Measurements from ENCODE around the gene DENND1A.

The DENND1A gene

DNA sequence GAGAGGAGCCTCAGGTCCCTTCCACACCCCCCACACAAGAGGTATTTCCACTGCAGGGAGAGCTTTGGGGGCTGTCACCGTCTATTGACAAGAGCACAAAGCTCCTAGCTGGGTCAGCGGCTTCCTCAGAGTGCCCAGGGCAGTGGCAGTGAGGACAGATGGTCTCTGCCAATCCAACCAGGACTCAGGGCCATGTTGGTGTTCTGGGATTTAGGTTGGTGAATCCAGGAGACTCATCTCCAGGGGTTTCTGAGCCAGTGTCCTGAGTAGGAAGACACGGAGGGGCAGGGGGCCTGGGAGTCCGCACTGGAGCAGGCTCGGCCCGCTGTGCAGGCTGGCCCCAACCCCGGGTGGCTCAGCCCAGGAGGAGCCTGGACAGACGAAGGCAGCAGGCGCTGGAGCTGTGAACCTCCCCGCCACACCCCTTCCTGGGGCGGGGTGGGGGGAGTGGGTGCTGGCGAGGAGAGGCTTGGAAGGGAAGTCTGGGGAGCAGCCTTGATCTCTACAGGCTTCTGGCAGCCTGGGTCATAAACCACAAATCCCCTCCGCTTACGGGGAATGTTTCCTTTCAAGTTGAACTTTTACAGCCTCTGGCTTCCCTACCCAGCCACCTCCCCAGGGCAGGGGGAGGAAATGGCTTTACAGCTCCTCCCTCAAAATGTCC, 554.3 kb downstream of the DENND1A start:
- no peak for DNase-seq

DNA sequence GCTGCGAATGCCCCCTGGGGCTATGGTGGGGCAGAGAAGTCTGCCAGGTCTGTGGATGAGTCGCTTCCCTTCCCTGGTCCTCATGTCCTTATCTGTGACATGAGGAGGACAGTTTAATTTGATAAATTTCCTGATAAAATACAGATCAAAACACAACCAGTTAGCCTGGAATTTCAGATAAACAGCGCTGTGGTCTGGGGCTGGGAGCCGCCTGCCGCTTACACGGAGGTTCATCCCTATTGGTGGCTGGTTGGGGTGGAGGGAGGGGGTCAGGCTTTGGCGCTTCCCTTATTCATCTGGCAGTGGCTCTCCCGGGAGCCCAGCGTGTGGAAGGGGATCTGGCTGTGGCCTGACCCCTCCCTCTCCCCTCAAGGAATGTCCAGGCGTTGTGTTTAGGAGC, 556.0 kb downstream of the DENND1A start:
- no peak for DNase-seq

DNA sequence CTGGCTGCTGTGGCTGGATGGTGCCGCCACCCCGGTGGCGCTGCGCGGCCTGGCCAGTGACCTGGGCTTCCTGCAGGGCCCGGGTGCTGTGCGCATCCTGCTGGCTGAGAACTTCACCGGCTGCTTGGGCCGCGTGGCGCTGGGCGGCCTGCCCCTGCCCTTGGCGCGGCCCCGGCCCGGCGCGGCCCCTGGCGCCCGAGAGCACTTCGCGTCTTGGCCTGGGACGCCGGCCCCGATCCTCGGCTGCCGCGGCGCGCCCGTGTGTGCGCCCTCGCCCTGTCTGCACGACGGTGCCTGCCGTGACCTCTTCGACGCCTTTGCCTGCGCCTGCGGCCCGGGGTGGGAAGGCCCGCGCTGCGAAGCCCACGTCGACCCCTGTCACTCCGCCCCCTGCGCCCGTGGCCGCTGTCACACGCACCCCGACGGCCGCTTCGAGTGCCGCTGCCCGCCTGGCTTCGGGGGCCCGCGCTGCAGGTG, 556.4 kb downstream of the DENND1A start:
- DNase-seq: no peak

DNA sequence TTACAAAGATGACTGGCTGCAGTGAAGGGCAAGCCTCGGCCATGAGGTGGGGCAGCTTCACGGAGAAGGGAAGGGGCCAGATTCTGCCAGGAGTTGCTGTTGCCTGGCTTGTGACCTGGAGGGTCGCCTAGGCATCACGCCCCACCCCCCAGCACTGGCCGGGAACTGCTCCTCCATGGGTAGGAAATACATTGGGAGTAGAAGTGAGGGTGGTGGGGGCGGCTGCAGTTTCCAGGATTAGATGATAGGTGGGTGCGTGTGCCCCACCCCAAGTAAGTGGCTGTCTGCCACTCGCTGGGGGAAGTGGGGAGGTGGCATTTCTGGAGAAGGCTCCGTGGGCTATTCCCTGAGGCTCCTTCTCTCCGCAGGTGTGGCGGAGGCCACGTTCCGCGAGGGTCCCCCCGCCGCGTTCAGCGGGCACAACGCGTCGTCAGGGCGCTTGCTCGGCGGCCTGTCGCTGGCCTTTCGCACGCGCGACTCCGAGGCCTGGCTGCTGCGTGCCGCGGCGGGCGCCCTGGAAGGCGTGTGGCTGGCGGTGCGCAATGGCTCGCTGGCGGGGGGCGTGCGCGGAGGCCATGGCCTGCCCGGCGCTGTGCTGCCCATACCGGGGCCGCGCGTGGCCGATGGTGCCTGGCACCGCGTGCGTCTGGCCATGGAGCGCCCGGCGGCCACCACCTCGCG, 557.0 kb downstream of the DENND1A start:
- no peak for DNase-seq

DNA sequence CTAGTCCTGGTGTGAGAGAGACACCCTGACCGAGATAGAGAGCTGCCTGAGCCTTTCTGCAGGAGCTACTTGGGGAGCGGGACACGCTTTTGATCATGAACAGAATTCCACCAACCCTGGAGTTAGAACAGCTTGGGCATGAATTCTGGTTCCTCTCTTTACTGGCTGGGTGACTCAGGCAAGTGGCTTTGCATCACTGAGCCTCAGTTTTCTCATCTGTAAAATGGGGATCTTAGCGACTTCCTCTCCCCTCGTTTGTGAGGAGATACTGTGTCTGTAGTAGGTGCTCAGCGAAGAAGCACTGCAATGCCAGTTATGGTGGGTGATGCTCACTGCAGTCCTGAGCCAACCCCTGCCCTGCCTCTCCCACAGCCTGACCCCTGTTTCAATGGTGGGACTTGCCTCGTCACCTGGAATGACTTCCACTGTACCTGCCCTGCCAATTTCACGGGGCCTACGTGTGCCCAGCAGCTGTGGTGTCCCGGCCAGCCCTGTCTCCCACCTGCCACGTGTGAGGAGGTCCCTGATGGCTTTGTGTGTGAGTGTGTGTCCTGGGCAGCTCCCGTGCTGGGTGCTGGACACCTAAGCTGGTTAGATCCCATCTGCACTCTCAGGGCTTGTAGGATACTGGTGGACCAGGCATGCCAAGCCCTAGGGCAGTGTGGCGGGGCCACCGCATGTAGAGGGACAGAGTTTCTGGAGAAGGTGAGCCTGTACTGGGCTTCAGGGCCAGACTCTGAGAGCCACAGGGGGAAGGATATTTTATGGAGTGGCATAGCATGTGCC, 557.9 kb downstream of the DENND1A start:
- DNase-seq: no peak

DNA sequence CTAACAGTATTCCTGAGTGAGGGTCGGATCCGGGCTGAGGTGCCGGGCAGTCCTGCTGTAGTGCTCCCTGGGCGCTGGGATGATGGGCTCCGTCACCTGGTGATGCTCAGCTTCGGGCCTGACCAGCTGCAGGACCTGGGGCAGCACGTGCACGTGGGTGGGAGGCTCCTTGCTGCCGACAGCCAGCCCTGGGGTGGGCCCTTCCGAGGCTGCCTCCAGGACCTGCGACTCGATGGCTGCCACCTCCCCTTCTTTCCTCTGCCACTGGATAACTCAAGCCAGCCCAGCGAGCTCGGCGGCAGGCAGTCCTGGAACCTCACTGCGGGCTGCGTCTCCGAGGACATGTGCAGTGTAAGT, 558.7 kb downstream of the DENND1A start:
- no peak for DNase-seq

DNA sequence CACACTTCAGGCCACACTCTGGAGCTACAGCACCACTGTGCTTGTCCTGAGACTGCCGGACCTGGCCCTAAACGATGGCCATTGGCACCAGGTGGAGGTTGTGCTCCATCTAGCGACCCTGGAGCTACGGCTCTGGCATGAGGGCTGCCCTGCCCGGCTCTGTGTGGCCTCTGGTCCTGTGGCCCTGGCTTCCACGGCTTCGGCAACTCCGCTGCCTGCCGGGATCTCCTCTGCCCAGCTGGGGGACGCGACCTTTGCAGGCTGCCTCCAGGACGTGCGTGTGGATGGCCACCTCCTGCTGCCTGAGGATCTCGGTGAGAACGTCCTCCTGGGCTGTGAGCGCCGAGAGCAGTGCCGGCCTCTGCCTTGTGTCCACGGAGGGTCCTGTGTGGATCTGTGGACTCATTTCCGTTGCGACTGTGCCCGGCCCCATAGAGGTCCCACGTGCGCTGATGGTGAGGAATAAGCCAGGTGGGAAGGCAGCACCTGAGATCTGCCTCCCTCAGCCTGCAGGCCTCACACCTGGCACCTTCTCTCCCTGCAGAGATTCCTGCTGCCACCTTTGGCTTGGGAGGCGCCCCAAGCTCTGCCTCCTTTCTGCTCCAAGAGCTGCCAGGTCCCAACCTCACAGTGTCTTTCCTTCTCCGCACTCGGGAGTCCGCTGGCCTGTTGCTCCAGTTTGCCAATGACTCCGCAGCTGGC, 559.2 kb downstream of the DENND1A start:
- no peak for DNase-seq

DNA sequence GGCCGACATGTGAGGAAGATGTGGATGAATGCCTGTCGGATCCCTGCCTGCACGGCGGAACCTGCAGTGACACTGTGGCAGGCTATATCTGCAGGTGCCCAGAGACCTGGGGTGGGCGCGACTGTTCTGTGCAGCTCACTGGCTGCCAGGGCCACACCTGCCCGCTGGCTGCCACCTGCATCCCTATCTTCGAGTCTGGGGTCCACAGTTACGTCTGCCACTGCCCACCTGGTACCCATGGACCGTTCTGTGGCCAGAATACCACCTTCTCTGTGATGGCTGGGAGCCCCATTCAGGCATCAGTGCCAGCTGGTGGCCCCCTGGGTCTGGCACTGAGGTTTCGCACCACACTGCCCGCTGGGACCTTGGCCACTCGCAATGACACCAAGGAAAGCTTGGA, 559.8 kb downstream of the DENND1A start:
- no peak for DNase-seq

DNA sequence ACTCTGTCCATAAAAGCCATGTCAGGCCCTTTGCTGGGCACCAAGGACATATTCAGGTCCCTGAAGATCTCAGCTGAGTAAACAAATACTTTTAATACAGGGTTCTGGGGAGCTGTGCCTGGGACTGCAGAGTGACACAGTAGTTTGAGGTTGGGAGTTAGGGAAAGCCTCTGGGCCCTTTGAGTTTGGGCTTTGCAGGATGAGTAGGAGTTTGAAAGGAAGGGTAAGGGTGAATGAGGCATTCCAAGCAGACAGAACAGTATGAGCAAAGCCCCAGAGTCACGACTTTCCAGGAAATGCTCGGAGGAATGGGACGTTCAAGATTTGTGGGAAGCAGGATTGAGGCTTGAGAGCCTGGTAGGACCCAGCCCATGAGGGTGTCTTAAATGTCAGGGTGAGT, 560.6 kb downstream of the DENND1A start:
- DNase-seq: no peak

DNA sequence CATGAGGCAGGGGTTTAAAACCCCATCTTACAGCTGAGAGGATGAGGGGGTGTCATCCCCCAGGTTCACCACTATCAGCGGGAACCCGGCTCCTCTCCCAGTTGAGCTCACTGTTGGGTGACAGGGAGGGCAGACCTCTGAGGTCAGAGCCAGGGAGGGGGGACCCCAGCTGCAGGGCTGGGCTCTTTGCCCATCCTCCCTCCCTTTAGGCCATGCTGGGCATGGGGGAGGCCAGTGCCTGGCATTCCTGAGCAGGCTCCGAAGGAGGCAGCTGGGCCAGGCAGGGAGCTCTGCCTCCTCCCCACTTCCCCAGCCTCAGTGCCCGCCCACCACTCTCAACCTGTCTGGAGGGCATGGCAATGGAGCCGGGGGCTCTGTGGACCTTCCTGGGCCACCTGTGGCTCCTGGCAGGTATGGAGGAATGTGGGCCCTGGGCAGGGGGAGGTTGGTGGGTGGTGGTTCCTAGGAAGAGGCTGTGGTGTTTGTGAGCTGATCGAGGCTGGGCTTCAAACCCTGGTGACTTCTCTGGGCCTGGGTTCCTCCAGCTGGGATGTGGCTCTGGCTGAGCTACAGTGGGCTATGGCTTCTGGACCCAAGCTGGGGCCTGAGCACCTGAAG, 561.3 kb downstream of the DENND1A start:
- no peak for DNase-seq

DNA sequence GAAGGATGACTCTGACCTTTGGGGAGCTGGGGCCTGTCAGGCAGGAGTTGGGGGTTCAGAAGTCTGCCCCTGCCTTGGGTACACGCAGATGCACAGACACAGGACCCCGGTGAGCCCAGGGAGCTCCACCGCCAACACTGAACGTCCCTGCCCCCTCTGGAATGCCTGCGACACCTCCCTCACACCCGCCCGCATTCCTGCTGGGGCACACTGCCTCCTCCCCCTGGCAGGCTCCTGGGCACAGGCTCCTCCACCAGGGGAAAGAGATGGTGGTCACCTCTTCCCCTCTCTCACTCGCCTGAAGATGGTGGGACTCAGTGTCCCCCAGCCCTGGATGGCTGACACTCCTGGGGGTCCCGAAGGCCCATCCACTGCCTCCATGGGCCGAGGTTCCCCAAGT, 561.9 kb downstream of the DENND1A start:
- DNase-seq: no peak

DNA sequence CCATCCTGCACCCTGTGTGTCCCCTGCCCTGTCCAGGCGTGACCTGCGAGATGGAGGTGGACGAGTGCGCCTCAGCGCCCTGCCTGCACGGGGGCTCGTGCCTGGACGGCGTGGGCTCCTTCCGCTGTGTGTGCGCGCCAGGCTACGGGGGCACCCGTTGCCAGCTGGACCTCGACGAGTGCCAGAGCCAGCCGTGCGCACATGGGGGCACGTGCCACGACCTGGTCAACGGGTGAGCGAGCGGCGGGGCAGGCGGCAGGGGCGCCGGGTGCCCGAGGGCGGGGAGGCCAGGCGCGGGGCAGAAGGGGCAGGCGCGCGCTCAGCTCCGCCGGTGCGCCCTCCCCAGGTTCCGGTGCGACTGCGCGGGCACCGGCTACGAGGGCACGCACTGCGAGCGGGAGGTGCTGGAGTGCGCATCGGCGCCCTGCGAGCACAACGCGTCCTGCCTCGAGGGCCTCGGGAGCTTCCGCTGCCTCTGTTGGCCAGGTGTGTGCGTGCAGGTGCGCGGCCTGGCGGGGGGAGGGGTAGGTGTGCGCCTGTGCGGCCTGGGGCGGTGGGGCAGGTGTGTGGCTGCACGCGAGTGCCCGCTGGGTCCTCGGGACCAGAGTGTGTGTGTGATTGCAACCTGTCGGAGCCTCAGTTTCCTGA, 563.9 kb downstream of the DENND1A start:
- DNase-seq: no peak

DNA sequence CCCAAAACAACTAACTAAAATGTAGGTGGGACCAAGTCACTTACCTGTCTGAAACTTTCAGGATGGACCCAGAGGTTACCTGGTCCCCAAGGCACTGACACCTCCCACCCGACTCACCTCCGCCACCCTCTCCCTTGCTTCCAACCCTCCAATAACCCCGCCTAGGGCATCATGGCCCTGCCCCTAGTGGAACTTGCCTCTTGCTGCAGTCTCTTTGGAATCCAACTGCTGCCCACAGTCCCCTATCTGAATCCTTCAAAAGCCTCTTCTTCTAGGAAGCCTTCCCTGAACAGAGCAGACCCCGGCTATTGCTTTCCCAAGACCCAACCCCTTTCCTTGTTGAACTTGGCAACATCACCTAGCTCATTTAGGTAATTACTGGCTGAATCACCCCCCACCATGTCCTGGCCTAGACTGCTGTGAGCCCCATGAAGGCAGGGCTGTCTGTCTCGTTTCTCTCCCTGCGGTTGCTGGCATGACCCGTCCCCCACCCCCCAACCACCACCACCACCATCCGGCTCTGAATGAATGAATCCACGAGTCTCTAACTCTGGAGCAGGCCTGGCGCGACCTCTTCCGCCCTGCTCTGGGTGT, 564.5 kb downstream of the DENND1A start:
- DNase-seq: no peak

DNA sequence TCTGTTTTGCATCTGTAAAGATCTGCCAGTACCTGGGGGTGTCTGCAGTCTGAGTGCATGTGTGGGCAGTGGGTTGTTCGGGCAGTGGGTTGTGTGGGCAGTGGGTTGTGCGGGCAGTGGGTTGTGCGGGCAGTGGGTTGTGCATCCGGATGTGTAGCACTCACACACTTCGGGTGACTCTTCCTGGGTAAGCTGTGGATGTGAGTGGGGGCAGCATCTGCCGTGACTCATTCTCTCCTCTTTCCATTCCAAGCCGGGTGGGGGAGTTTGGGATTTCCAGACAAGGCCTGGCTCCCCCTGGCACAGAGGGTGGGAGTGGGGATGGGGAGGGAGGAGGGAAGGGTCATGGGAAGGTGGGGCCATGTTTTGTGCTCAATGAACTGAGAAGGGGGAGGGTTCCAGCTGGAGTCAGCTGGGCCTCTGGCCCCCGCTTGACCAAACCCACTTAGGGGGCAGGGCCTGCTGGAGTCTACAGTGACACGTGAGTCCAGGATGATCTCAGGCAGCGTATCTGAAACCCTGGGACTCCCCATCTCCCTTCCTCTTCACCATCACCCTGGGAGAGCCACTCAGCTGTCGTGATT, 565.6 kb downstream of the DENND1A start:
- no peak for DNase-seq

DNA sequence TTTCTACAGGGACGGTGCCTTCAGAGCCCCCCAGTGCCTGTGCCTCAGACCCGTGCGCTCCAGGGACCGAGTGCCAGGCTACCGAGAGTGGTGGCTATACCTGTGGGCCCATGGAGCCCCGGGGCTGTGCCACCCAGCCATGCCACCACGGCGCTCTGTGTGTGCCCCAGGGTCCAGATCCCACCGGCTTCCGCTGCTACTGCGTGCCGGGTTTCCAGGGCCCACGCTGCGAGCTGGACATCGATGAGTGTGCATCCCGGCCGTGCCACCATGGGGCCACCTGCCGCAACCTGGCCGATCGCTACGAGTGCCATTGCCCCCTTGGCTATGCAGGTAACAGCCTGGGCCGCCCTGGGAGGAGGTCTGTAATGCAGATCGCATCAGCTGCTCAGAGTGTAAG, 567.1 kb downstream of the DENND1A start:
- no peak for DNase-seq

DNA sequence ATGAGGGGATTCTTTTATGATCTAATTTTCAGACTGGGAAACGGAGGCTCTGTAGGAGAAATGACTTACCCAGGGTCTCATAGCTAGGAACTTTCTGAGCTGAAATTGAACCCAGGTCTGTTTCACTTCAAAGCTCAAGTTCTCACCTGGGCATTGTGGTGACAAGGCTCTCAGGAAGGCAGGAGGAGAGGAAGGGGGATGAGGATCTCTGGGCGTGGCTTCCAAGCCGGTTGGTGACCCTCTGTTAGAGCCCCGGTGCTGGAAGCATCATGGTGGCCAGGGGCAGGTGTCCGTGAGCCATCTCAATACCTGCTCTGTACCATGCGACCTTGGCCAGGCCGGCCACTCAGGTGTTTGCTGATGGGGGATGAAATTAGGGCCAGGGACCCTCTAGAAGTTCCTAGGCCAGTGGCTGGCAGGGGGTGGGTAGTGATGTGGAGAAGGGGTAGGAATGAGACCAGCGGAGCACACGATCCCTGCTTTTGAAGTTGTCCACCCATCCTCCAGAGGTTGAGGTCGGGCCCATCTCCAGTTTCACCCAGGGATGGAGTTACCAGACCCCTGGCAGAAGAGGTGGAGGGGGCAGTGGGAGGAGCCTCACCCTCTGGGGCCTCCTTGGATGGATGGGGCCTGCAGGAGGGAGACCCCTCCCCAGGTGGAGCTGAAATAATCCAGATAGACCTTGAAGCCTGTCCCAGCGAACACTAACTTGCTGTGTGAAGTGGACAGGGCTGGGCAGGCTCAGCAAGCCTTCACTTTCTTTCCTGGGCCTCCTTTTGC, 568.0 kb downstream of the DENND1A start:
- DNase-seq: no peak

DNA sequence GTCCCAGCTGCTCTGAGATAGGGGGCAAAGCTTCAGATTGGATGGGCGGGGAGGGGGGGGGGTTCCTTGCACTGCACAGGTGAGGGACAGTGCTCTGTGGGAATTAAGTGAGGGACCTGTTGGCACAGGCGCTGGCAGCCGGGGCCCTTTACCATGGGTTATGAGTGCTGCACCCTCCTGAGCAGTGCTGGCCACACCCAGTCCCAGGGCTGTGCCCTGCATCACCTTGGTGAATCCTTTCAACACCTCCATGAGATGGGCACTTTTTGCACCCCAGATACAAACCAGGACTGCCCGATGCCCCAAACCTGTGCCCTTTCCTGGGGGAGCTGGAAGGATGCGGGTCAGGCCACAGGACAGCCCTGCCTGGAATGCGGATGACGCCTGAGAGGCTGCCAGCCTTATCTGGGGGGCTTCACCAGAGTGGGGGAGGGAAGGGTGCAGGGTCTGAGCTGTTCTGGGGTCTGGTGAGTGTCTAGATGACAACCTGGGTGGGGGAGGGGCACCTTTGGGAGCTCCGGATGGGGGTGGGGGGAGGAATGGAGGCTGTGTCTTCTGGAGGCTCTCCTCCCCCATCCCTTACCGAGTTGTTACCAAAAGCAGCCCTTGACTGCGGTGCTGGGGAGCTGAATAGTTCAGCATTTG, 568.7 kb downstream of the DENND1A start:
- DNase-seq: no peak

DNA sequence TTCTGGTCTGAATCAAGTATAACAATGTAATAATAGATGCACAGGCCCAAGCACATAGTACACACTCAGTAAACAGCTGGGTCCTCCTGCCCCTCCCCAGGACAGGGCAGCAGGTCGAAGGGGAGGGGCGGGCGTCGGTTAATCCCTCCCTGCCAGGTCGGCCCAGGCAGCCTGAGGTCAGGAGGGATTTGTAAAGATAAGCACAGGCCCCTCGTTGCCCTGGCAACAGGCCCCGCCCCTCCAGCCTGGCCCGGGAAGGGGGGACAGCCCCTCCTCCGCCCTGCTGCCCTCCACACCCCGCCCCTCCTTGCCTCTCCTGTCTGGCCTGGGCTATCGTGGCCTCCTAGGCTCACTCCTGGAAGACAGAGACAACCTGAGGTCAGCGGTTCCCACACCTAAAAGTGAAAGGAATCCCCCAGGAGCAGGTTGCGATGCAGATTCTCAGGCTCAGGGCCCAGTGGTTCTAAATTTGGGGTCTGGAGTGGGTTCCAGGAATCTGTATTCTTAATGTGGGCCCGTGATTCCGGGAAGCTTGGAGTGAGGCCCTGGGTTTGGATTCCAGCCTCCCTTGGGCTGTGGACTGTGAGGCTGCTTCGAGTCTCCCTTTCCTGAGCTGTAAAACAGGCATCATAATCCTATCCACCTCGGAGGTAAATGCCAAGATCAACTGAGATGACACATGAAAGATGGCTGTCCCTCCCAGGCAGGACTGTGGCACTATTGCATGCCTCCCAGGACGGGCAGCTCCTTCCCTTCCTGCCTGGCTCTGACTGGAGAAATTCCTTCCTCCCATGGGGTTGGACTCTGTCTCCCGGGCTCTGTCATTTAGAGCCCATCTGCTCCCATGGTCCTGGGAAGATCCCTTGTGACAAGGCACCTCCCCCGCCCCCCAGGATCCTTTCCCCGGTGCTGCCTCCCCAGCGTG, 569.5 kb downstream of the DENND1A start:
- peak; percentile 52 to 60 for DNase-seq

DNA sequence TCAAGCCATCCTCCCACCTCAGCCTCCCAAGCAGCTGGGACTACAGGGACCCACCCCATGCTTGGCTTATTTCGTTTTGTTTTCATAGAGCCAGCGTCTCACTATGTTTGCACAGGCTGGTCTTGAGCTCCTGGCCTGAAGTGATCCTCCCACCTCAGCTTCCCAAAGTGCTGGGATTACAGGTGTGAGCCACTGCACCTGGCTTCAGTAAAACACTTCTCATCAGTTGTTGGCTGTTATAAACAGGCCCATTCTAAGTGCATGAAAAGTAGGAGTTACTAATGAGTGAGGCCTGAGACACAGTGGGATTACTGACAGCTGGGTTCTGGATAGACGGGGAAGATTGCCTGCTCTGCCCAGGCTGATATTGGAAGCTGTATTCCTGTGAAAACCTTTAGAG, 570.4 kb downstream of the DENND1A start:
- DNase-seq: no peak
